Duodenal mucosa (tissue), 2 donors: ENCODE data around the gene ANKRD10.

Experiments
- H3K27ac ChIP-seq: one replicate; pipeline ENCODE4 v1.7.0; 2013; ENCODE audit warnings: low read depth, low read length
- H3K27me3 ChIP-seq, 2 donors: one replicate each; pipeline ENCODE4 v1.7.0; 2013; ENCODE audit warnings: low read length in 2 of 2, control low read depth in 1 of 2; ENCODE audit not compliant: insufficient read depth in 2 of 2, control insufficient read depth in 1 of 2
- H3K36me3 ChIP-seq, 2 donors: one replicate each; pipeline ENCODE4 v1.7.0; 2013; ENCODE audit warnings: low read length in 2 of 2, control low read depth in 1 of 2; ENCODE audit not compliant: insufficient read depth in 2 of 2, control insufficient read depth in 1 of 2
- H3K4me1 ChIP-seq, 2 donors: one replicate each; pipeline ENCODE4 v1.7.0; 2013; ENCODE audit warnings: low read length in 2 of 2, control low read depth in 1 of 2; ENCODE audit not compliant: insufficient read depth in 2 of 2, control insufficient read depth in 1 of 2
- H3K4me3 ChIP-seq, 2 donors: one replicate each; pipeline ENCODE4 v1.7.0; 2013; ENCODE audit warnings: low read length in 2 of 2, low read depth in 1 of 2
- H3K9ac ChIP-seq, 2 donors: one replicate each; pipeline ENCODE4 v1.7.0; 2013; ENCODE audit warnings: low read length in 2 of 2, low read depth in 1 of 2
- H3K9me3 ChIP-seq, 2 donors: one replicate each; pipeline ENCODE4 v1.7.0; 2013; ENCODE audit warnings: low read length in 2 of 2, control low read depth in 1 of 2; ENCODE audit not compliant: control insufficient read depth in 1 of 2

Gene ANKRD10

DNA sequence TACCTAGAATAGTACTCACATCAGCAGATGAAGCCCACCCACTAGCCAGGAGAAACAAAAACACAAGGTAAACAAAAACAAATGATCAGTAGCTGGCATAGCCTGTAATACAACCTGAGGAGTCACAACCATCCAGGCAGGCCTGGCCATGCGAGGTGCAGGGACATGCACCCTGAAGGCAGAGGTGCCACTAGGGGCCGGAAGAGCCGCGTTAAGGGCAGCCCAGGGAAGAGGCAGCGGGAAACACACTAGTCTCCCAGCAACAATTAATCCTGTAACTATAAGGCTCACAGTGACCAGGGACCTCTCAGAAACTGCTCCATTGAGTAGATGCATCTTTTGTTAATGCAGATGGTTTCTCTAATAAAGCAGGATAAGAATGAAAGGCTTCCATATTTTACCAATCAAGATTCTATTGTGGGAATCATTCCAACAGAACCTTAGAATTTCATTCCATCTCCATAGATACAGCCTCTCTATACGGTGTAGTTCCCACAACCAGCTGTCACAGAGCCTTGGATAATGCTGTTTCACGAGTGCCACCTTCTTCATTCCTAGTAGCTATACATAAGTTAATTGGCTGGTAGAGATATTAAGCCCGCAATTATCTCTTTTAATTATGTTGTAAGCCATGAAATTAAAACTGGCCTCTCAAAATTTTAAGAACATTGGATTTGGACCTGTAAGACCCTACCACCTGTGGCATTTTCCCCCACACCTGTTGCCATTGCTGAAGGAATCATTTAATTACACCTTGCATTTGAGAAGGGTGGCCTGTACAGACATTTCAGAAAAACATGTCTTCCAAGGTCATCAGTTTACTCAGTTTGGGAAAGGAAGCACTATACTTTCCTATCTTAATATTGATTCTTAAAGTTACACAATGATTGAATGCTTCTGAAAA is 28.7 kb downstream of the ANKRD10 start:
- Histone ChIP-seq H3K27ac (no peak overlapping the region), H3K27me3 (no peaks in the 10 kb centered on the region)

DNA sequence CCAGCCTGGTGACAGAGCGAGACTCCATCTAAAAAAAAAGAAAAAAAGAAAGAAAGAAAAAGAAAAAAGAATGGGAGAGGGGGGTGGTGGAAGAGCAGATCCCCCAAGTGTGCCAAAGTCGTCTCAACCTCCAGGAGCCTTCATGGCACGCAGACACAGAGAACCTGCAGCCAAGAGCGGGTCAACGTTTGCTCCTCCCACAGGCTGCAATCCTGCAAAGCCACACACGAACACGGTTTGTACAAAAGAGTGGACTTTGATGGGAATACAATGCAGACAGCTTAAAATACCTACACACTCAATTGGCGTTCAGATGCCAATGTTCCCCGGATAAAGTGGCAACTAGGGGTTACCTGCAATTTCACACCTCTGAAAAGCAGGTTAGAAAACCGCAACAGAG is 29.4 kb downstream of the ANKRD10 start:
- Histone ChIP-seq H3K27ac (no peak overlapping the region), H3K4me3 (no peak overlapping the region), H3K9me3 (no peaks in the 10 kb centered on the region), H3K9ac (no peak overlapping the region), H3K27me3 (no peaks in the 10 kb centered on the region), H3K4me1 (no peaks in the 10 kb centered on the region), H3K36me3 (peaks cover 0 to 3% of the 10 kb centered on the region in 2 donors)

More for the DNA sequence above, 28.7 kb downstream of the ANKRD10 start:
- no peaks in the 10 kb centered on the region for H3K4me1 ChIP-seq
- no peak overlapping the region for H3K4me3 ChIP-seq
- H3K36me3 ChIP-seq: peaks cover 0 to 3% of the 10 kb centered on the region in 2 donors
- H3K9ac ChIP-seq: no peak overlapping the region
- no peaks in the 10 kb centered on the region for H3K9me3 ChIP-seq

DNA sequence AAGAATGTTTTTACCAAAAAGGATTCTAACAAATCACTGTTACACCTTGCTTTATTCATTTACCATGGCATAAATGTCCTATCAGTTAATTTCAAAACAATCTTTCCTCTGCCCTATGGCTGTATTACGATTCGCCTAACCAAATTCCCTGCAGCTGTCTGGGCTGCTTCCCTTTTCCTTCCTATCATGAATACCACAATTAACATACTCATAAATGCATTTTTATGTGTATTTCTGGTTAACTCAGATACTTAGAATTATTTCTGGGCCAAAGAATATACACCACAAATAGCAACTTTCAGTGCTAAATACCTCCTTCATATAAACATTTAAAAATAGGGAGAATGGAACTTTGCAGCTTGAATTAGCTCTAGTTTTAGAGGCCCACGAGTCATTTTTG is 30.4 kb downstream of the ANKRD10 start:
- H3K36me3 ChIP-seq: peaks cover 4 to 6% of the 10 kb centered on the region in 2 donors
- H3K4me3 ChIP-seq: no peak overlapping the region
- H3K27ac ChIP-seq: no peak overlapping the region
- no peaks in the 10 kb centered on the region for H3K27me3 ChIP-seq
- no peak overlapping the region for H3K9ac ChIP-seq
- H3K4me1 ChIP-seq: no peaks in the 10 kb centered on the region
- no peaks in the 10 kb centered on the region for H3K9me3 ChIP-seq

DNA sequence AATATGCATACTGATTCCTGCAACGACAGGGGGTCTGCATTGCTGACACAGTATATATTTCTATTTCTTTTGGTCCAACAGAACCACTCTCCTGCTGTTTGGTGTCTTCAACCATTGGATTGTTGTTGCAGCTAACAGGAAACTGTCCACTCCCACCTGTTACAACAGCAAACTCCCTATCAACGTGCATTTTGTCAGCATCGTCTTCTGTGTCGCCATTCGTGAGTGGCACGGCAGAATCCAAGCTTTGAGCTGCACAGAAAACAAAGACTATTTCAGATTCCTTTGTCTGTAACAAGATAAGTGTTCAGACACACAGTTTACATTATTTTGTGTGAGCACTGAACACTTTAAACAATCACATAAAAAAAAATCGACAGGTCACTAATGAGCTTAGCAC is 31.3 kb downstream of the ANKRD10 start:
- Histone ChIP-seq H3K9ac (no peak overlapping the region), H3K36me3 (peaks cover 6% of the 10 kb centered on the region in 2 donors), H3K27ac (no peak overlapping the region), H3K4me3 (no peak overlapping the region), H3K4me1 (no peaks in the 10 kb centered on the region), H3K27me3 (no peaks in the 10 kb centered on the region), H3K9me3 (no peaks in the 10 kb centered on the region)

DNA sequence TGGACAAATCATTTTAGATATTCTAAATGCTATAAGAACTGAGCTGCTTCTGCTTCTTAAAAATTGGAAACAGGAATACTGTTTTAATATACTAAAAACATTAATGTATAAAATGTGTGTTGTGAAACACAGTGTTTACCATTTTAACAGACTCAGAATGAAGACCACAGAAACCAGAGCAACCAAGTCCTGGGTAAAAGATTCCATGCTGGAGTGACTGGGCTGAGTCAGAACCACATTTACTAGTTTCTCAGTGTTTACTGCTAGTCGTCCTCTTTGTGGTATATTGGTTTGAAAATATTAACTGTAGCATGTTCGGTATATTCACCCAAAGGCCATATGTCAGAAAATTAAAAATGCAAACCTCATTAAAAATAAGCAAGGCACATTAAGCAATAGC is 31.9 kb downstream of the ANKRD10 start:
- H3K4me1 ChIP-seq: no peaks in the 10 kb centered on the region
- no peaks in the 10 kb centered on the region for H3K27me3 ChIP-seq
- peaks cover 6% of the 10 kb centered on the region in 2 donors for H3K36me3 ChIP-seq
- H3K9me3 ChIP-seq: no peaks in the 10 kb centered on the region
- no peak overlapping the region for H3K4me3 ChIP-seq
- no peak overlapping the region for H3K9ac ChIP-seq
- H3K27ac ChIP-seq: no peak overlapping the region

DNA sequence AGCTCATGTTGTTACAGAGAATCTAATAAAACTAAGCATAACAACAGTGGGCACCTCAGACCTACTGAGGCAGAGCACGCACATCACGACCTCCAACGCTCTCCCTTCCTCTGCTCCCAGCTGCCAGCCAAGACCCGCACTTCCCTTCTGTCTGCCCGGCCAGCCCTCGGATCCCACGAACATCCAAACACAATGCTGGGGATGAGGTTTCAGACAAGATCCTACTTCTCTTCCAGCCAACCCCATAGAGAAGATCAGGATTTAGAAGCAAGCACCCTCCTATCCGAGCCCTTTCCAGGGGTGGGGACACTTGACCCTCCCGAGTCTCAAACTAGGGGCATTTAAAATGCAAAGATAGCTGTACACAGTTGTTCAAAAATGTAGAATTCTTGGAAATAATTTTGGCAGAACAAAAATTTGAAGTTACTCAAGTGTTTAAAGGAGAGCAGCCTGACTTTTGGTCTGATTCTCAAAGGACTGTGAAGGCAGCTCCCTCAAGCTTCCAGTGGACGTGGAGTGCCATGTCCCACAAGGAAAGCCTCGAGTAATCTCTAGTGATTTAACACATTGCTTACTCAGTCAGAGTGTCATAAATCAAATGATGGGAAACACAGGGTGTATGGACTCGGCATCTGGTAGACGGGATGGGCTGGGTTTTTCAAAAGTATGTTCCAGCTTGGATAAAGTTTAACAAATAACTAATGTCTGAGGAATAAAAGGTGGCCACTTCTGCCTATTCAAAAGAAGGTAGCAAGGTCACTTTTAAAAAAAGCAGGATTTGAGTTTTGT is 32.8 kb downstream of the ANKRD10 start:
- H3K4me1 ChIP-seq: no peaks in the 10 kb centered on the region
- no peak overlapping the region for H3K9ac ChIP-seq
- H3K9me3 ChIP-seq: no peaks in the 10 kb centered on the region
- peaks cover 6% of the 10 kb centered on the region in 2 donors for H3K36me3 ChIP-seq
- H3K4me3 ChIP-seq: no peak overlapping the region
- H3K27ac ChIP-seq: no peak overlapping the region
- no peaks in the 10 kb centered on the region for H3K27me3 ChIP-seq

DNA sequence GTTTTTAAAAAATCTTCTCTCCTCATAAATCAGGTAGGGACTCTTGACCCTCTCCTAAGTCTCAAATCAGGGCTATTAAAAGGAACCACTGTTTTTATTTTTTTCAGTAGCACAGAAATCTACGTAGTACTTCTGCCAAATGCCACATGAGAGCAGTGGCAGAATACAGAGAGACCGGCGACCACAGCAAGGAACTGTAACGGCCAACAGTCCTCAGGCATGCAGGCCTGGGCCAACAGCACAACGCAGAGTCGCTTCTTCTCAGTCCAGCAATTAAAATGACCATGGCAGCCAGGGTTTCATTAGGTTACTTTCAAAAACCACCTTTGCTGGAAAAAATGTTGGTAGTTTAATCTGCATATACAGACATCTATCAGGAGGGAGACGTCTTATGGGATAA is 34.2 kb downstream of the ANKRD10 start:
- Histone ChIP-seq H3K9ac (no peak overlapping the region), H3K27ac (no peak overlapping the region), H3K4me3 (no peak overlapping the region), H3K36me3 (peaks cover 6% of the 10 kb centered on the region in 2 donors), H3K27me3 (no peaks in the 10 kb centered on the region), H3K9me3 (no peaks in the 10 kb centered on the region), H3K4me1 (no peaks in the 10 kb centered on the region)

DNA sequence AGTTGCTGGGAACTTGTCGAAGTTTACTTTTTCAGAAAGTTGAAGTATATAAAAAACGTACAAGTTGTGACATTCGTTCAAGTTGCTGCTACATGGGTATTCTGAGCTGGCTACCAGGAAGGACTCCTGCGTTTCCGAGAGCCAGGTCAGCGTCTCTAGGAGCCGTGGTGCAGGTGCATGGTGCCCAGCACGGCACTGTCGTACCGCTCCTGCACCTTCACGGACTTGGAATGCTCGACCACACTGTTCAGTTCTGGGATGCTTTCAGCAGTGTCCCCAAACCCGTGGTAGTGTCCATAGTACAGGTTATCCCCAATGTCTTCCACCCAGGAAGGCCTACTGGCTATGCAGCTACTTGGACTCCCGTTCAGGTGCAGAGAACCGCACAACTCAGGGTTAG is 35.4 kb downstream of the ANKRD10 start:
- Histone ChIP-seq H3K4me3 (no peak overlapping the region), H3K36me3 (peaks cover 6% of the 10 kb centered on the region in 2 donors), H3K4me1 (no peaks in the 10 kb centered on the region), H3K27ac (no peak overlapping the region), H3K9ac (no peak overlapping the region), H3K27me3 (no peaks in the 10 kb centered on the region), H3K9me3 (no peaks in the 10 kb centered on the region)

DNA sequence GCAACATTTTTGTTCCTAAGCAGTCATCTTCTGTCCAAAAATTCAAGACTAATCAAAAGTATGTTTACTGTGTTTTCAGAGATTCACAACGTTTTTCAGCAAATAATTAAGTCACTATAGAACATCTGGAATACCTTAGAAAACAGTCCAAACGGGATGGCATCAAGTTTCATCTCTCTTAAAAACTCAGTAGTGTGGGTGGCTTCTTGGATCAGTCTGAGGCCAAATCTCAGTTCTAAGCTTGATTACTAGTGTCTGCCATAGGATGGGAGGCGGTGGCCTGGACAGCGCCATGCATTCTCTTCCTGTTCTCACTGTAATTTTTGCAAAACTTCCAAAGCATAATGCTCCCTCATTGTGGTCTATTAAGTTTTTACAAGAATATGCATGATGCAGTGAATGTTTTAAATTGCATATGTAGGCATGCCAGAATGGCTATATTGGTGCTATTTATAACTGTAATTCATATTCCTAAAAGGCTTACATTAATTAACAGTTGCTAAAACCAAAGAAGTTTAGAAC is 37.1 kb downstream of the ANKRD10 start:
- Histone ChIP-seq H3K36me3 (peaks cover 6% of the 10 kb centered on the region in 2 donors), H3K27me3 (peaks cover 0 to 9% of the 10 kb centered on the region in 2 donors)

DNA sequence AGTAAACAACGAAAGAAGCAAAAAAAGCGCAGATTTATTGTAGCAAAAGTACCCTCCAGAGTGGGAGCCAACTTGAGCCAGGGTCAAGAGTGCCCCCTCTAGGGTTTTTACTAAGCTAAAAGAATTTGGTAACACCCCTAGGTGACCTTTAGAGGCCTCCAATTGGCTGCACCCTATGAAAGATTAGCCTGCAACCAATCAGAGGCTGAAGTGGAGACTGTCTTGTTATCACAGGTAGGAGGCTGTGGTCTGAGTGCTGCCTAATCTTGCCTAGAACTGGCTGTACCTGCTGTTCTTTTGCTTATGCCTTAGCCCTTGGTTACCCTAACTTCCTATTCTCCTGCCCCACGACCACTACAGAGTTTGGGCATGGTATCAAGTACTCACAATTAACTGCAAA is 38.3 kb downstream of the ANKRD10 start:
- no peaks in the 10 kb centered on the region for H3K9me3 ChIP-seq
- no peak overlapping the region for H3K27ac ChIP-seq
- peaks cover 6% of the 10 kb centered on the region in 2 donors for H3K36me3 ChIP-seq
- H3K4me1 ChIP-seq: peaks cover 0 to 9% of the 10 kb centered on the region in 2 donors
- peaks cover 0 to 16% of the 10 kb centered on the region in 2 donors for H3K27me3 ChIP-seq
- H3K4me3 ChIP-seq: no peak overlapping the region
- H3K9ac ChIP-seq: no peak overlapping the region

More for the DNA sequence above, 37.1 kb downstream of the ANKRD10 start:
- H3K27ac ChIP-seq: no peak overlapping the region
- H3K9me3 ChIP-seq: no peaks in the 10 kb centered on the region
- no peak overlapping the region for H3K9ac ChIP-seq
- peaks cover 0 to 9% of the 10 kb centered on the region in 2 donors for H3K4me1 ChIP-seq
- H3K4me3 ChIP-seq: no peak overlapping the region
